PC-9 (cell line): ENCODE data around the gene ANKK1. TPM values are rescaled to one million over a fixed set of nuclear protein-coding genes. Genes with fewer than 3 reads are reported as not detected.

Experiments
- BruUV-seq: library from RNA; stranded (reverse); fragments of 400-500 nt; replicated peaks from 2 replicates; lab custom pipeline; 2021; lab: Mats Ljungman, UMichigan
- CTCF ChIA-PET: fragments of 300-600 bp; sonication (Branson Sonifier 250); formaldehyde crosslinking; loops from one replicate; lab custom pipeline; 2022; ENCODE audit warnings: antibody characterized with exemption; lab: Charles Lee
- POLR2A ChIA-PET: fragments of 300-600 bp; sonication (Branson Sonifier 250); formaldehyde crosslinking; loops from one replicate; lab custom pipeline; 2022; ENCODE audit warnings: antibody characterized with exemption; ENCODE audit not compliant: unreplicated experiment; lab: Charles Lee
- DNase-seq, 2 experiments: peaks; one replicate each; pipeline versions ENCODE4 v3.0.0 to v3.0.0-alpha.2; 2015 to 2022; ENCODE audit warnings: mixed read lengths in 1 of 2
- H2AFZ ChIP-seq: fragments of 200-600 bp; sonication (generic); 2 replicates; pipeline ENCODE4 v1.8.1; 2017; ENCODE audit warnings: antibody characterized with exemption
- H3F3A ChIP-seq: fragments of 200-600 bp; sonication (generic); 2 replicates; pipeline ENCODE4 v1.8.1; 2017; ENCODE audit warnings: antibody characterized with exemption, mild to moderate bottlenecking, low read depth; ENCODE audit not compliant: insufficient read depth
- H3K27ac ChIP-seq: fragments of 200-600 bp; sonication (generic); 2 replicates; pipeline ENCODE4 v1.6.1; 2016; ENCODE audit warnings: mixed run types
- H3K27me3 ChIP-seq: fragments of 200-600 bp; sonication (generic); 2 replicates; pipeline ENCODE4 v1.6.1; 2016; ENCODE audit warnings: low read depth, mixed run types; ENCODE audit not compliant: insufficient read depth
- H3K36me3 ChIP-seq: fragments of 200-600 bp; sonication (generic); 2 replicates; pipeline ENCODE4 v1.6.1; 2016; ENCODE audit warnings: low read depth, mixed run types
- H3K4me1 ChIP-seq: fragments of 200-600 bp; sonication (generic); replicated peaks from 2 replicates; pipeline ENCODE4 v1.6.1; 2016; ENCODE audit warnings: mixed run types; ENCODE audit not compliant: insufficient read depth
- H3K4me2 ChIP-seq: fragments of 200-600 bp; sonication (generic); 2 replicates; pipeline ENCODE4 v1.6.1; 2017; ENCODE audit warnings: mixed run types
- H3K4me3 ChIP-seq: fragments of 200-600 bp; sonication (generic); 2 replicates; pipeline ENCODE4 v1.6.1; 2016; ENCODE audit warnings: mixed run types
- H3K79me2 ChIP-seq: fragments of 200-600 bp; sonication (generic); 2 replicates; pipeline ENCODE4 v1.6.1; 2017; ENCODE audit warnings: low read depth, mixed run types
- H3K9me2 ChIP-seq: fragments of 200-600 bp; sonication (generic); 2 replicates; pipeline ENCODE4 v1.8.1; 2017; ENCODE audit warnings: mild to moderate bottlenecking; ENCODE audit not compliant: insufficient read depth
- H3K9me3 ChIP-seq: fragments of 200-600 bp; sonication (generic); 2 replicates; pipeline ENCODE4 v1.8.1; 2016; ENCODE audit warnings: low read depth; ENCODE audit not compliant: insufficient read depth
- H4K20me1 ChIP-seq: fragments of 200-600 bp; sonication (generic); 2 replicates; pipeline ENCODE4 v1.8.1; 2017; ENCODE audit not compliant: insufficient read depth
- CTCF ChIP-seq: fragments of 200-600 bp; sonication (generic); conservative IDR thresholded peaks from 2 replicates; pipeline ENCODE4 v1.6.1; 2017; ENCODE audit warnings: mixed run types, antibody characterized with exemption, mild to moderate bottlenecking, moderate library complexity
- EZH2 ChIP-seq: fragments of 200-600 bp; sonication (generic); IDR thresholded peaks from 2 replicates; pipeline ENCODE4 v1.8.0; 2017; ENCODE audit warnings: antibody characterized with exemption, low read depth
- intact Hi-C: fragments of 100-400 bp; cut with micrococcal nuclease; formaldehyde crosslinking; loops from one replicate; pipeline ENCODE4 v1.10.0; 2022; ENCODE audit not compliant: unreplicated experiment
- total RNA-seq: library from RNA; stranded (reverse); gene quantifications from 2 replicates; pipeline ENCODE4 v1.2.3, GENCODE V29; 2021

Gene ANKK1
- total RNA-seq, 1 experiment from 2014 or later: not detected

GRCh38 chr11:113351480-113351879, 36.1 kb upstream of the ANKK1 start:
- Histone ChIP-seq H3K36me3 (peaks cover 10% of the 10 kb centered on the region), H3K9me2 (no peaks in the 10 kb centered on the region), H4K20me1 (no peaks in the 10 kb centered on the region), H3K27ac (no peak overlapping the region), H2AFZ (no peak overlapping the region), H3K4me2 (no peak overlapping the region), H3K9me3 (no peaks in the 10 kb centered on the region), H3K27me3 (no peaks in the 10 kb centered on the region), H3K4me1 (no peaks in the 10 kb centered on the region), H3K79me2 (no peaks in the 10 kb centered on the region), H3K4me3 (no peak overlapping the region), H3F3A (no peaks in the 10 kb centered on the region)
- POLR2A ChIA-PET: no interaction called here
- TF ChIP-seq CTCF (no peak), EZH2 (no peak)
- intact Hi-C loops: no loop called here
- CTCF ChIA-PET: no interaction called here
- BruUV-seq: no TSS peak
- DNase-seq: no peak

GRCh38 chr11:113356203-113356602, 31.4 kb upstream of the ANKK1 start:
- Histone ChIP-seq H3K27me3 (no peaks in the 10 kb centered on the region), H4K20me1 (no peaks in the 10 kb centered on the region), H3F3A (no peaks in the 10 kb centered on the region), H3K9me3 (no peaks in the 10 kb centered on the region), H3K79me2 (no peaks in the 10 kb centered on the region), H2AFZ (no peak overlapping the region), H3K4me1 (no peaks in the 10 kb centered on the region), H3K4me2 (no peak overlapping the region), H3K36me3 (peaks cover 10% of the 10 kb centered on the region), H3K4me3 (no peak overlapping the region), H3K9me2 (no peaks in the 10 kb centered on the region), H3K27ac (no peak overlapping the region)
- POLR2A ChIA-PET: no interaction called here
- CTCF ChIA-PET: no interaction called here
- no TSS peak for BruUV-seq
- no peak for TF ChIP-seq EZH2
- no peak for TF ChIP-seq CTCF
- intact Hi-C loops: no loop called here
- DNase-seq: no peak

GRCh38 chr11:113363406-113363805, 24.2 kb upstream of the ANKK1 start:
- ChIA-PET POLR2A (no interaction called here), CTCF (no interaction called here)
- intact Hi-C loops: no loop called here
- no TSS peak for BruUV-seq
- Histone ChIP-seq H3K9me3 (no peaks in the 10 kb centered on the region), H3K36me3 (no peaks in the 10 kb centered on the region), H3F3A (no peaks in the 10 kb centered on the region), H2AFZ (no peak overlapping the region), H4K20me1 (no peaks in the 10 kb centered on the region), H3K4me2 (no peak overlapping the region), H3K4me3 (no peak overlapping the region), H3K9me2 (no peaks in the 10 kb centered on the region), H3K27ac (no peak overlapping the region), H3K27me3 (no peaks in the 10 kb centered on the region), H3K4me1 (no peaks in the 10 kb centered on the region), H3K79me2 (no peaks in the 10 kb centered on the region)
- no peak for DNase-seq
- no peak for TF ChIP-seq CTCF
- no peak for TF ChIP-seq EZH2
